GM19468 (cell line): ENCODE results near the gene TET3.

Experiments used
- ATAC-seq: cut with Tn5 transposase; IDR thresholded peaks from one replicate; pipeline ENCODE4 v1.9.1; 2021; ENCODE audit warnings: mild to moderate bottlenecking, moderate library complexity, moderate number of reproducible peaks; ENCODE audit not compliant: unreplicated experiment; ENCODE audit errors: extremely low read depth

Gene TET3

GRCh38 chr2:73963385-73964120 lies 21.2 kb upstream of the TET3 start:
- ATAC-seq = no peak

GRCh38 chr2:73964223-73964622 lies 20.5 kb upstream of the TET3 start:
- ATAC-seq = no peak

- ATAC-seq = no peak
These were observed 19.7 kb upstream of the TET3 start for GRCh38 chr2:73965053-73965452.

DNA sequence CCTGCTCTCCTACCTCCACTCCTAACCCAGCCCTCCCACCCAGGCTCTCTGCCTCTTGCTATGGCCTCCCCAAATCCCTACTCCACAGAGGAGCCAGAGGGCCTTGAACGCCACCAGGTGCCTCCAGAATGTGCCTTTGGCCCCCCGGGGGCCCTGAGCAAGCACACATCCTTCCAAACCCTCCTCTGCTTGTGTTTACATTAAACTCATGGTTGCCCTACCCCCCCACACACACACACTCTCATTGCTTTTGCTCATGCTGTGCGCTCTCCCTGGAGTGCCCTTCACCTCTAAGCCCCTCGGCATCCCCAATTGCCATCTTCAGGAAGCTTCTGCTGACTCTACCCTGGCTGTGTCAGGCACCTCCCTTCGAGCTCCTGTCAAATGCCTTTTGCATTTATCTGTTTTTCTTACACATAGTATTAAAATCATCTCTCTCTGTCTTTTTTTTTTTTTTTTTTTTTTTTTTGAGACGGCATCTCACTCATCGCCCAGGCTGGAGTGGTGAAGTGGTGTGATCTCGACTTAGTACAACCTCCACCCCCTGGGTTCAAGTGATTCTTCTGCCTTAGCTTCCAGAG lies 16.3 kb upstream of the TET3 start:
- ATAC-seq = no peak

DNA sequence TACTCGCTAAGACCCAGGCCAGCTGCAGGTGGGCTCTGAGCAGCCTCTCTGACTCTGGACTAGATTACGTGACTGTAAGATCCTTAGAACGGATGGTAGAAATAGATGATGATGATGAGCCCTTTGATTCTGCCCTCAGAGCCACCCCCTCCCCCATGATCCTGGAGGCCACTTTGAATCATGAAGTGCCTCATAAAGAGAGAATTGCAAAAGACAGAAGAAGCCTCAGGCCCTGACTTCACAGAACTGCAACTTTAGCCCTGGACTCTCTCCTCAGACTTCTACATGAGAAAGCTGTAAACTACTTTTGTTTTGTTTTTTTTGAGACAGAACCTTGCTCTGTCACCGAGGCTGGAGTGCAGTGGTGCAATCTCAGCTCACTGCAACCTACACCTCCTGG lies 15.4 kb upstream of the TET3 start:
- no peak for ATAC-seq

DNA sequence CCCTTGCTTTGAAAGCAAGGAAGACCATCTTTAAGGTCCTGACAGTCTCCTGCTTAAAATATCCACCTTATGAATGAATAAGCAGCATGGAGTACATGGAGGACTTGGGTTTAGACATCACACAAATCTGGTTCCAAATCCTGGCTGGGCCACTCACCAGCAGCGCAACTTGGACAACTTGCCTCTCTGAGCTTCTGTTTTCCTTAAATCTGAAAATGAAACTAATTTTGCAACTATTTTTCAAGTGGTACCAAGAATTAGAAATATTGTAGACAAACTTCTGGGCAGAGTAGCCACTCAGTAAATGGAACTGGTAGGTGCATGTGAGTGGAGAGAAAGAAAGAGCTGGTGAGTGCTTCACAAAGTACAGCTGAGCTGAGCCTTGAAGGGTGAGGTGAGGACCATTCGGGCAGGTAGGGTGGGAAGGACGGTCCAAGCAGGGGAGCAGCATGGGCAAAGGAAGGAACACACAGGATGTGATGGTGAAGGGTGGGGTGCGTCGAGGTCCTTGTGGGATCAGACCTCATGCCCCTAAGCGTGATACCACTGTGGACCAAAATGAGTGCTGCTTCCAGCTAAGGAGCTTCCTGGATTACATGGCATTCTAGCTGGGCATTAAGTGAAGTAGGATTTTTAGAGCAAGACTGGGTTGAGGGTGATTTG lies 14.4 kb upstream of the TET3 start:
- ATAC-seq = no peak

GRCh38 chr2:73970850-73971471 lies 13.7 kb upstream of the TET3 start:
- peak; percentile 58 for ATAC-seq

GRCh38 chr2:73971722-73972121 lies 13.0 kb upstream of the TET3 start:
- no peak for ATAC-seq

- ATAC-seq = no peak
These were observed 11.9 kb upstream of the TET3 start for GRCh38 chr2:73972846-73973245.

GRCh38 chr2:73975731-73976130 lies 9.0 kb upstream of the TET3 start:
- ATAC-seq = no peak

GRCh38 chr2:73976803-73977202 lies 7.9 kb upstream of the TET3 start:
- ATAC-seq = no peak

DNA sequence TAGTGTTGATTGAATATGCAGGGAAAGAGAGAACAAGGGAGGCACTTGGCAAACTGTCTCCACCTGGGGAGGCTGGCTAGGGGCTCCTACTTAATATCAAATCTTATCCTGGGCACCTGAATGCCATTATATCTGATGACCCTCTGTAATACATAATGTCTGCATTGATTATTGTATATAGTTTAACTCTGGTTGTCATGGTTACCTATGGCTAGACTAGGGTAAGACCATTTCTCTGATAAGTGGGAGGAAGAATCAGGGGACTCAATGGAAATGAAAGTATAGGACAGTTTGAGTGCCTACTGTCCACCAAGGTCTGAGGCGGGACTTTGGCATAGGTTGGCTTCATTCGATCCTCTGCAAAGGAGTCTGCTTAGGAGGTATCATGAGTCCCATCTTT lies 7.2 kb upstream of the TET3 start:
- no peak for ATAC-seq

DNA sequence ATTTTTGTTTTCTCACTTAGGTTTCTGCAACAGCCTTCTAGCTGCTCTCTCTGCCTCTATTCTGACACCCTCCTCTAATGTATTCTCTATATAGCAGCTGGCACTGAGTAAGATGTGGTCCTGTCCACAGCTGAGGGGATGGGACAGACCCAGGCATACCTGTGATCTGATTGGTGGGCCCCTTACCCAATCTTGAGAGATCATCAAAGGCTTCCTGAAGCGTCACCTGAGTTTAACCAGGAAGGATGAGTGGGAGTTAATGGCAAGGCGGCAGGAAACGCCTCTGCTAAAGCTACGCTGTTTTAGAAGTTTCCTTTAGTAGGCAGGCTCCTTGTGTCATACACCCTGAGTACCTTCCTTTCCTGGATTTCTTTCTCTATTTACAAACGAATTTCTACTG lies 5.7 kb upstream of the TET3 start:
- no peak for ATAC-seq

GRCh38 chr2:73979686-73980085 lies 5.0 kb upstream of the TET3 start:
- no peak for ATAC-seq

GRCh38 chr2:73980566-73980965 lies 4.1 kb upstream of the TET3 start:
- no peak for ATAC-seq

- ATAC-seq = no peak
These were observed 3.4 kb upstream of the TET3 start for GRCh38 chr2:73981081-73982001.

GRCh38 chr2:73982140-73982617 lies 2.5 kb upstream of the TET3 start:
- no peak for ATAC-seq

DNA sequence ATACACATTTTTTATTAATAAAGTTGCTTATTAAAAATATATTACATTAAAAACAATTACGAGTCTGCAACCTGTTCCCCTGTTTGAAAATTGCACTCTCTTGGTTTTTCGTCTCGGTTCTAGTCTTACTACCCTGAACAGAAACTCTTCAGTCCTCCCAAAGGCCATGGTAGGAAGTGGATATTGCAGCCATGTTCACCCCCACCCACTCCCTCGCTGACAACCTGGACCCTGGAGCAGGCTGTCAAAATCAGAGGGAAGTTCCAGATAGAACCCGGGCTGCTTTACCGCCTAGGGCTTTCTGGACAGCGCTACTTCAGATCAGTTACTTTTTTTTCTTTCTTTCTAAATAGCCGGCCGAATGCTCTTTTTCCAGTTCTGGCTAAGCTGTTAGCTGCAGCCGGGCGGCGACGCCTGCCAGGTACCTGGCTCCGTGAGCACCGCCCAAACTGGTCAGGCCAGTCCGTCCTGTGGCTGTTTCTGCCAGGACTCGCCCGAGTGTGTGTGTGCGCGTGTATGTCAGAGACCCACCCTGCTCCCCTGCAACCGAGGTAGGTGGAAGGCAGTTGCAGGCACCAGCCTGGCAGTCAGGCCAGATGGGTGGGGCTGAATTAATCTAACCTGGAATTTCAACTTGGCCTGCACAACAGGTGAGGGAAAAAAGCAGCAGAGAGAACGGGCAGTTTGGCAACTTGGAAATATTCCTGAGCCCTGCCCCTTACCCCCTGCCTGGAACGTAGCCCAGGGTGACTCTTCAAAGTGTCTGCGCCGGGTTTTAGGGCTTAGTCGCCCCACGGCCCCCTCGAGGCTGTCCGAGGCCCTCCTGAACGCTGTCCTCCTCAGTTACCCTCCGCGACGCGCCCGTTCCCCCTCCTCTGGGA lies 1.1 kb upstream of the TET3 start:
- ATAC-seq = no peak

DNA sequence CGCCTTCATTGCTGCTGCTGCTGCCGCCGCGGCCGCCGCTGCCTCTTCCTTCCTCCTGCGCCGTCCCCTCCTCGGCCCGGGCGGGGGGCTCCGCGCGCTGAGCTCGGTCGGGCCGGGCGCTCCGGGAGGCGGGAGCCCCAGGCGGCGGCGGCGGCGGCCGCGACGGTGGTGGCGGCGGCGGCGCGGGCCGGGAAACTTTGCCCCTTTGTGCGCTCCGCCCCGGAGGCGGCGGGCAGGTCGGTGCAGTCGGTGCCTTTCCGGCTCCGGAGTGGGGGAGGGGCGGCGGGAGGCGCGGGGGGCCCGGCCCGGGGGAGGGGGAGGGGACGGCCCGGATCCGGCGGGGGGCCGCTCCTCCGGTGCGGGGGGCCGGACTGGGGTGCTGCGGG lies 205 bp downstream of the TET3 start:
- ATAC-seq = no peak
